Measurements from ENCODE around the gene SCARB2.

GRCh38 chr4:76197031-76197743 lies 16.4 kb downstream of the SCARB2 start:
- TF ChIP-seq EZH2 (IDR thresholded peaks at IDR 0.05; ENCODE audit: insufficient read depth, poor library complexity, severe bottlenecking) (no peak), EZH2phosphoT487 (IDR thresholded peaks at IDR 0.05; ENCODE audit: insufficient read depth, low read depth) (no peak)

Measured in GM23248 (cell line).